ENCODE results near the gene FAM184B. TPM values are rescaled to one million over a fixed set of nuclear protein-coding genes. Genes with fewer than 3 reads are reported as not detected.

The FAM184B gene
- total RNA-seq, 2 experiments from 2014 or later = 0.03 TPM; not detected in 1

DNA sequence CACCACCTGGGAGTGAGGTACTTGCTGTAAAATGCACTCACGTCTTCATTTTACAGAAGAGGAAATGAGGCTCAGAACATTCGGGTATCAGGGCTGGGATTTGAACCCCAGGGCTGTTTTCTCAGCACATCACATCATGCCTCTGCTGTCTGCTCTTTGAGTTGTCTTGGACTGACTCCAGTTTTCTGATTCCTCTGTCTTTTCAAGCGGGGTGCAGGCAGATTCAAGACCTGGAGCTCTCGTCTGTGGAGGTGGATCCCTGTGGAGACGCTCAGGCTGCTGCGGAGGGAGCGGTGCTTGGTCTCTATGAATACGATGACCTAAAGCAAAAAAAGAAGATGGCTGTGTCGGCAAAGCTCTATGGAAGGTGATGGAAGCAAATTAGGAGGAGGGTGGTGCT lies 198.1 kb downstream of the FAM184B start:
- Mint-ChIP-seq H3K27me3 (ENCODE audit: low read depth) (no peaks in the 10 kb centered on the region), H3K36me3 (ENCODE audit: low read depth) (peaks cover 83% of the 10 kb centered on the region), H3K27ac (no peak overlapping the region), H3K9me3 (ENCODE audit: insufficient read depth) (no peaks in the 10 kb centered on the region), H3K4me3 (no peak overlapping the region), H3K4me1 (ENCODE audit: low read depth) (peaks cover 37% of the 10 kb centered on the region)
- POLR2A ChIA-PET = interaction anchor here (0.7 to 2.0 kb wide), 3 partner anchors 11 to 31 kb away, joined by 3 to 5 read pairs (median 3); partner anchors contain the start of gene MED28
- no peak for DNase-seq
- CTCF ChIA-PET = interaction anchor here (0.6 to 1.3 kb wide), 2 partner anchors 34 to 234 kb away, joined by 3 to 4 read pairs; no protein-coding TSS in a partner anchor
- no peak for ATAC-seq

DNA sequence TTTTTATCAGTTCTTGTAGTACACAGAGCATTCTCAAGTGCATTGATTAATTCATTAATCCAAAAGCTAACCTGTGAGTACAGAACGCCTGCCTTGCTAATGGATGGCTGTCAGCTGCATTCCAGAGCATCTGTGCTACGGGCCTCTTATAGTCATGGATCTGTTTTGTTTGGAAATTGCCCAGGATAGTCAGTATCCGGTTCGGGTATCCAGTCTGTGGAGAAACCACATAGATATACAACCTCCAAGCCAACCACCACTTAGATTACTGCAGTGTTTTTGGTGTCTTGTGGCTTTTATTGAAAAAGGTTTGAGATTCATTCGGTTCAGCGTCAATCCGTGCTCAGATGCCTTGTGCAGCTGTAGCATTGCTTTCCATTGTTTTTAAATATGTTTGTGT lies 200.5 kb downstream of the FAM184B start:
- Mint-ChIP-seq H3K27ac (no peak overlapping the region), H3K36me3 (ENCODE audit: low read depth) (peaks cover 72% of the 10 kb centered on the region), H3K27me3 (ENCODE audit: low read depth) (no peaks in the 10 kb centered on the region), H3K4me1 (ENCODE audit: low read depth) (peaks cover 41% of the 10 kb centered on the region), H3K4me3 (no peak overlapping the region), H3K9me3 (ENCODE audit: insufficient read depth) (no peaks in the 10 kb centered on the region)
- DNase-seq = no peak
- POLR2A ChIA-PET = no interaction called here
- no peak for ATAC-seq
- CTCF ChIA-PET = interaction anchor here (1.0 to 1.2 kb wide), 2 partner anchors 28 to 33 kb away, joined by 3 read pairs; no protein-coding TSS in a partner anchor

Other genes starting within 250 kb of the FAM184B start
- gene LAP3, start 204.4 kb downstream of the FAM184B start, total RNA-seq = 100 to 1,000 TPM; 147 to 154 TPM
- 10 to 100 TPM; 55.2 to 58.4 TPM for gene MED28, start 167.0 kb downstream of the FAM184B start, total RNA-seq
- 10 to 100 TPM; 35.8 to 39.2 TPM for gene DCAF16, start 29.1 kb upstream of the FAM184B start, total RNA-seq
- gene NCAPG, start 29.4 kb upstream of the FAM184B start, total RNA-seq = 10 to 100 TPM; 92.5 to 93.5 TPM
- 10 to 100 TPM; 11.6 to 14.4 TPM for gene LCORL, start 240.1 kb upstream of the FAM184B start, total RNA-seq